ENCODE data around the gene SRM.

DNA sequence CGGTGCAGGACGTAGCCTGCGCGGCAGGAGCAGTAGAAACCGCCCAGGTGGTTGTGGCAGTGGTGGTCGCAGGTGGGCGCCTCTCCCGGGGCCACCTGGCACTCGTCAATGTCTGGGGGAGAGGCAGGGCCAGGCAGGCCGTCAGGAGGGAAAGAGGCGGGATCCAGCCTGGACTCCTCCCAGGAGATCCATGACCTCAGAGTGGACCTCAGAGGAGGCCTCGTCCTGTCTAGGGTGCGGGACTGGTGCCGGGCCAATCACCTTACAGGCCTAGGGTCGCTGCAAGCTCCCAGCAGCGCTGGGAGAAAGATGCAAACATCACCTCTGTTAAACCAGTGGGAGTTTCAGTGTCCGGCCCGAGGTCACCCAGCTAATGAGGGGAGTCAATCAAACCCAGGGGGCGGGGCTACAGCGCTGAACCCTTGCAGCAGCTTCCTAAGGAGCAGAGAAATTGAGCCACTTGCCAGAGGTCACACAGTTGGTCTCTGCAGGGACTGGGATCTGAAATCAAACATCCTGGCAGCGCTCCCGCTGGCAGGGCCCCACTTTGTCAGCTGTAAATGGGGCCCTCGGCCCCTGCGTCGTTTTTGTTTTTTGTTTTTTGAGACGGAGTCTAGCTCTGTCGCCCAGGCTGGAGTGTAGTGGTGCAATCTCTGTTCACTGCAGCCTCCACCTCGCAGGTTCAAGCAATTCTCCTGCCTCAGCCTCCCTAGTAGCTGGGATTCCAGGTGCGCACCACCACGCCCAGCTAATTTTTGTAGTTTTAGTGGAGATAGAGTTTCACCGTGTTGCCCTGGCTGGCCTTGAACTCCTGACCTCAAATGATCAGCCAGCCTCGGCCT is 14.2 kb downstream of the SRM start:
- TF ChIP-seq EZH2phosphoT487 (IDR thresholded peaks at IDR 0.05) (no peak), EZH2 (IDR thresholded peaks at IDR 0.05) (no peak)
- TF ChIP-seq, protein P1, sequence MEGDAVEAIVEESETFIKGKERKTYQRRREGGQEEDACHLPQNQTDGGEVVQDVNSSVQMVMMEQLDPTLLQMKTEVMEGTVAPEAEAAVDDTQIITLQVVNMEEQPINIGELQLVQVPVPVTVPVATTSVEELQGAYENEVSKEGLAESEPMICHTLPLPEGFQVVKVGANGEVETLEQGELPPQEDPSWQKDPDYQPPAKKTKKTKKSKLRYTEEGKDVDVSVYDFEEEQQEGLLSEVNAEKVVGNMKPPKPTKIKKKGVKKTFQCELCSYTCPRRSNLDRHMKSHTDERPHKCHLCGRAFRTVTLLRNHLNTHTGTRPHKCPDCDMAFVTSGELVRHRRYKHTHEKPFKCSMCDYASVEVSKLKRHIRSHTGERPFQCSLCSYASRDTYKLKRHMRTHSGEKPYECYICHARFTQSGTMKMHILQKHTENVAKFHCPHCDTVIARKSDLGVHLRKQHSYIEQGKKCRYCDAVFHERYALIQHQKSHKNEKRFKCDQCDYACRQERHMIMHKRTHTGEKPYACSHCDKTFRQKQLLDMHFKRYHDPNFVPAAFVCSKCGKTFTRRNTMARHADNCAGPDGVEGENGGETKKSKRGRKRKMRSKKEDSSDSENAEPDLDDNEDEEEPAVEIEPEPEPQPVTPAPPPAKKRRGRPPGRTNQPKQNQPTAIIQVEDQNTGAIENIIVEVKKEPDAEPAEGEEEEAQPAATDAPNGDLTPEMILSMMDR (IDR thresholded peaks at IDR 0.05) = no peak

All from neural progenitor cell (in vitro differentiated cells).